K562 (cell line): ENCODE results near the gene ADGRB2. TPM values are rescaled to one million over a fixed set of nuclear protein-coding genes. Genes with fewer than 3 reads are reported as not detected.

ENCODE experiments used
- EP400 ChIP-seq: fragments of 450-650 bp; IDR thresholded peaks from 2 replicates; pipeline ENCODE4 v1.6.1; 2017; ENCODE audit warnings: antibody characterized with exemption, mild to moderate bottlenecking, moderate library complexity
- HNRNPLL ChIP-seq: fragments of 200-400 bp; formaldehyde crosslinking; IDR thresholded peaks from 2 replicates; pipeline ENCODE4 v1.6.1; 2017; ENCODE audit warnings: low read length, low read depth, mild to moderate bottlenecking; ENCODE audit not compliant: poor library complexity, severe bottlenecking
- KAT7 ChIP-seq: sonication (generic); formaldehyde crosslinking; IDR thresholded peaks from 2 replicates; pipeline ENCODE4 v1.8.0; 2022; ENCODE audit warnings: missing genetic modification reagents, mild to moderate bottlenecking, borderline replicate concordance
- NCOA2 ChIP-seq, 2 experiments: fragments of 450-650 bp; IDR thresholded peaks; 2 replicates each; pipeline ENCODE4 v1.6.1; 2018; ENCODE audit warnings: mild to moderate bottlenecking in 2 of 2, moderate library complexity in 1 of 2; ENCODE audit not compliant: partially characterized antibody in 2 of 2
- NEUROD1 ChIP-seq: fragments of 150-350 bp; IDR thresholded peaks from 2 replicates; pipeline ENCODE4 v1.6.1; 2014; ENCODE audit warnings: borderline replicate concordance, low read length, low read depth; ENCODE audit not compliant: partially characterized antibody
- NFXL1 ChIP-seq: fragments of 450-650 bp; formaldehyde crosslinking; IDR thresholded peaks from 2 replicates; pipeline ENCODE4 v1.4.0; 2021; ENCODE audit warnings: mild to moderate bottlenecking
- SAP30 ChIP-seq: fragments of 200-600 bp; sonication (generic); IDR thresholded peaks from 2 replicates; pipeline ENCODE4 v1.6.1; 2012; ENCODE audit warnings: borderline replicate concordance, low read depth, mild to moderate bottlenecking, moderate library complexity, low read length, control low read depth, inconsistent platforms; ENCODE audit not compliant: insufficient read depth, poor library complexity, severe bottlenecking
- SMARCA5 ChIP-seq: fragments of 450-650 bp; IDR thresholded peaks from 2 replicates; pipeline ENCODE4 v1.6.1; 2016
- TAF7 ChIP-seq: fragments of 450-650 bp; IDR thresholded peaks from 2 replicates; pipeline ENCODE4 v1.6.1; 2016; ENCODE audit warnings: missing genetic modification characterization, missing compliant biosample characterization
- XRCC3 ChIP-seq: fragments of 450-650 bp; IDR thresholded peaks from 2 replicates; pipeline ENCODE4 v1.6.1; 2017; ENCODE audit warnings: mild to moderate bottlenecking, moderate library complexity
- ZNF830 ChIP-seq: fragments of 250-450 bp; sonication (Bioruptor Pico); IDR thresholded peaks from 2 replicates; pipeline ENCODE4 v1.5.0; 2021; ENCODE audit warnings: mild to moderate bottlenecking
- polyA plus RNA-seq, 8 experiments: library from polyadenylated mRNA; depleted of rRNA in 4 of 8; stranded (reverse) in 5 of 8; unstranded in 3 of 8; fragments of >200 nt; fragmentation: Nextera tagmentation in 2 of 8; fragmentation: Illumina TruSeq in 1 of 8; extraction: Ambion mirVana in 2 of 8; extraction: Trizol in 1 of 8; gene quantifications; 2 replicates each; pipeline versions ENCODE4 v1.2.1 to v1.2.3, GENCODE V29; 2011 to 2014; ENCODE audit warnings: inconsistent platforms in 1 of 8, missing spikeins in 1 of 8
- total RNA-seq, 7 experiments: library from RNA; depleted of rRNA in 6 of 7; stranded (reverse); fragments of >200 nt in 6 of 7; fragmentation: Illumina TruSeq in 2 of 7; extraction: Trizol in 2 of 7; gene quantifications; 2 replicates each; pipeline versions ENCODE4 v1.2.1 to v1.2.3, GENCODE V29; 2011 to 2021; ENCODE audit warnings: low replicate concordance in 1 of 7
- TF ChIP-seq, protein P1 (sequence below): sonication (generic); formaldehyde crosslinking; IDR thresholded peaks from 2 replicates; pipeline ENCODE4 v1.8.0; 2022; ENCODE audit warnings: mild to moderate bottlenecking, low read depth, missing genetic modification reagents
- TF ChIP-seq, protein P2 (sequence below): fragments of 450-650 bp; IDR thresholded peaks from 2 replicates; pipeline ENCODE4 v1.6.1; 2016; ENCODE audit warnings: antibody characterized with exemption
- TF ChIP-seq, protein P3 (sequence below): fragments of 250-450 bp; sonication (Bioruptor Pico); IDR thresholded peaks from 2 replicates; pipeline ENCODE4 v1.8.0; 2021; ENCODE audit warnings: moderate library complexity, mild to moderate bottlenecking, inconsistent platforms
- TF ChIP-seq, protein P4 (sequence below): fragments of 250-450 bp; sonication (Bioruptor Pico); IDR thresholded peaks from 2 replicates; pipeline ENCODE4 v1.5.0; 2021; ENCODE audit warnings: mild to moderate bottlenecking, moderate library complexity
- TF ChIP-seq, protein P5 (sequence below): sonication (generic); IDR thresholded peaks from 2 replicates; pipeline ENCODE4 v1.6.1; 2016
- TF ChIP-seq, protein P6 (sequence below): sonication (generic); formaldehyde crosslinking; IDR thresholded peaks from 2 replicates; pipeline ENCODE4 v1.8.1; 2023; ENCODE audit warnings: mild to moderate bottlenecking, missing genetic modification reagents, moderate library complexity

Gene ADGRB2
- total and polyA plus RNA-seq, 9 of the 15 experiments (the other 6 are each of a cell fraction or from before 2014, with no cell fraction given): 0.04 to 0.23 (median 0.20) TPM; not detected in 2

DNA sequence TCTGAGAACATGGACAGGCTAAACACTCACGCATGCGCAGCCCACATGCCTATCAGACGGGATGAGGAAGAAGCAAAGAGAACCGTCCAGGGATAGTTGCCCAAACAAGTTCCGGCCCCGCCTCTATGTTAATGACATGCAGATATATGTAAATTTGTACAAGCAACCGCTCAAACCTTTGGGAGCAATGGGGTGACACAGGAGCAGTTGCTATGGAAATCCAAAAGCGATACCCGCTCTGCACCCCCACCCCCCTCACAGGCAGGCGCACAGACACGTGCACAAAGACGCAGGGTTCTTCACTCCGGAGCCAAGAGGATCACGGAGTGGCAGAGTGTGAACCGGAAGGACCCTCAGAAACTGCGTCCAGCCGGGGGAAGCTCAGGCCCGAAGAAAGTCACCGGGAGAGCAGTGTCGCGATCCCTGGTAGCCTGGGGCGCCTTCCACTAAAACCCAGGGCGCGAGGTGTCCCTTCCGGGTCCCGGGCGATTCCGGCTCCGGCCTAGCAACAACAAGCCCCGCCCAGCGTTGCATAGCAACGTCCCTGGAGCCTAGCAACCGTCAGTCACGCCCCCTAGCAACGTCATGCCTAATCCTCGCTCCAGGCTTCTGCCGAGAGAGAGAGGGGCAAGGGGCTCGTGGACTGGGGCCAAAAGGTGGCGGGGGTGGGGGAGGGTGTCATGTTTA lies 24.1 kb upstream of the ADGRB2 start (continued):
- TF ChIP-seq NEUROD1 (peak; percentile 96), KAT7 (CRISPR knock-in tag) (peak; percentile 87; the same call in 1 of the 2 replicates), EP400 (peak; percentile 89), SMARCA5 (no peak), NCOA2 (IDR thresholded peaks at IDR 0.05; ENCODE audit: partially characterized antibody in 2 of 2) (no peak), HNRNPLL (no peak), ZNF830 (CRISPR knock-in tag) (no peak), NFXL1 (CRISPR knock-in tag) (no peak), XRCC3 (no peak), TAF7 (tag) (peak; percentile 78; the same call in 1 of the 2 replicates), SAP30 (peak; percentile 81)
- TF ChIP-seq, protein P1, sequence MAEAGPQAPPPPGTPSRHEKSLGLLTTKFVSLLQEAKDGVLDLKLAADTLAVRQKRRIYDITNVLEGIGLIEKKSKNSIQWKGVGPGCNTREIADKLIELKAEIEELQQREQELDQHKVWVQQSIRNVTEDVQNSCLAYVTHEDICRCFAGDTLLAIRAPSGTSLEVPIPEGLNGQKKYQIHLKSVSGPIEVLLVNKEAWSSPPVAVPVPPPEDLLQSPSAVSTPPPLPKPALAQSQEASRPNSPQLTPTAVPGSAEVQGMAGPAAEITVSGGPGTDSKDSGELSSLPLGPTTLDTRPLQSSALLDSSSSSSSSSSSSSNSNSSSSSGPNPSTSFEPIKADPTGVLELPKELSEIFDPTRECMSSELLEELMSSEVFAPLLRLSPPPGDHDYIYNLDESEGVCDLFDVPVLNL (CRISPR knock-in tag): no peak
- TF ChIP-seq, protein P2, sequence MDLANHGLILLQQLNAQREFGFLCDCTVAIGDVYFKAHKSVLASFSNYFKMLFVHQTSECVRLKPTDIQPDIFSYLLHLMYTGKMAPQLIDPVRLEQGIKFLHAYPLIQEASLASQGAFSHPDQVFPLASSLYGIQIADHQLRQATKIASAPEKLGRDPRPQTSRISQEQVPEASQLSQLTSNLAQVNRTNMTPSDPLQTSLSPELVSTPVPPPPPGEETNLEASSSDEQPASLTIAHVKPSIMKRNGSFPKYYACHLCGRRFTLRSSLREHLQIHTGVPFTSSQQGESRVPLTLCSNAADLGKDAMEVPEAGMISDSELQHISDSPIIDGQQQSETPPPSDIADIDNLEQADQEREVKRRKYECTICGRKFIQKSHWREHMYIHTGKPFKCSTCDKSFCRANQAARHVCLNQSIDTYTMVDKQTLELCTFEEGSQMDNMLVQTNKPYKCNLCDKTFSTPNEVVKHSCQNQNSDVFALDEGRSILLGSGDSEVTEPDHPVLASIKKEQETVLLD: peak; percentile 92
- TF ChIP-seq, protein P3, sequence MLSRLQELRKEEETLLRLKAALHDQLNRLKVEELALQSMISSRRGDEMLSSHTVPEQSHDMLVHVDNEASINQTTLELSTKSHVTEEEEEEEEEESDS (CRISPR knock-in tag): peak; percentile 77
- TF ChIP-seq, protein P4, sequence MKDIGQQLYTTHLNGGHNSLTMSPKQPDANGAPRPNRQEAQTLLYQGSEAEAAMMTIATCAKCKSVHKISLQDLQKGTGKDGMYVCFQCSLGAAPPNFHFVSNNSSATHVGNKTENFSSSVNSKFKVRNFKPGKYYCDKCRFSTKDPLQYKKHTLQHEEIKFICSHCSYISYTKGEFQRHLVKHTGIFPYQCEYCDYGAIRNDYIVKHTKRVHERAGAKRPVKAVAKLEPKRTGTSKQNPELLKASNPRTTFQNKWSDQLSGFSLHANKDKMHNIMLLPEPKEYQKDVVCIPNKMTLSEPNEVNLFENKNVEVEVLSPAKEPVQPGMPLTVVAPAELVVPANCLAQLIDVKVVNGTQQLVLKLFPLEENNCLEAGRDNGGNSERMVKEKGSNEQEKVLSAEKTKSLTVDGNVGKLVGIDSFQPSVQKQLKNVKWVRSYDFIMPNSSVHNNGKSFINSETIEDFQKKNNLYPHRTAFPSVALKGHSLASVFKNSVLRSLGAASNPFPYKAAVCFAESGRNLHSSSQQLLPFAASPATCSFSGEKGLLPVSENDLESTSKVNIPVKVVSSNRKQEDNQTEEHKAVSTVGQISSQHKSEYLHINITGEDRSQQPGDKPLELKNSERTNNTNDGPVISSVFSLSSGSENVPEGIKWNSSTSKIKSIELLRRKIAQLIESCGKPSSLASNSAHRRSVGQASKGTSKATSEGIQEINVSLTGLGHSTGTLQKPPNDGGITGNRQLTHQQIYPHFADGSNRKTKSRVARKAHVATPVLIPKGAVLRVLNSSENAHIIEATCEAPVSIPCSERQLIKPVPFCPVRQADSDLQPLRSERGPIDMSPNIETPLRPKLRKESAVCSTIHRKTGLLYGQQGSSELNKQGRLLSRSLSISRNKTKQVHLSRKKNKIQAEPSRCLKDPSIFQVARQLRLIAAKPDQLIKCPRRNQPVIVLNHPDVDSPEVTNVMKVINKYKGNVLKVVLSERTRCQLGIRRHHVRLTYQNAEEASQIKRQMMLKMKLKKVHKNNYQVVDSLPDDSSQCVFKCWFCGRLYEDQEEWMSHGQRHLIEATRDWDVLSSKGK (CRISPR knock-in tag): no peak
- TF ChIP-seq, protein P5, sequence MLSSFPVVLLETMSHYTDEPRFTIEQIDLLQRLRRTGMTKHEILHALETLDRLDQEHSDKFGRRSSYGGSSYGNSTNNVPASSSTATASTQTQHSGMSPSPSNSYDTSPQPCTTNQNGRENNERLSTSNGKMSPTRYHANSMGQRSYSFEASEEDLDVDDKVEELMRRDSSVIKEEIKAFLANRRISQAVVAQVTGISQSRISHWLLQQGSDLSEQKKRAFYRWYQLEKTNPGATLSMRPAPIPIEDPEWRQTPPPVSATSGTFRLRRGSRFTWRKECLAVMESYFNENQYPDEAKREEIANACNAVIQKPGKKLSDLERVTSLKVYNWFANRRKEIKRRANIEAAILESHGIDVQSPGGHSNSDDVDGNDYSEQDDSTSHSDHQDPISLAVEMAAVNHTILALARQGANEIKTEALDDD: no peak
- TF ChIP-seq, protein P6, sequence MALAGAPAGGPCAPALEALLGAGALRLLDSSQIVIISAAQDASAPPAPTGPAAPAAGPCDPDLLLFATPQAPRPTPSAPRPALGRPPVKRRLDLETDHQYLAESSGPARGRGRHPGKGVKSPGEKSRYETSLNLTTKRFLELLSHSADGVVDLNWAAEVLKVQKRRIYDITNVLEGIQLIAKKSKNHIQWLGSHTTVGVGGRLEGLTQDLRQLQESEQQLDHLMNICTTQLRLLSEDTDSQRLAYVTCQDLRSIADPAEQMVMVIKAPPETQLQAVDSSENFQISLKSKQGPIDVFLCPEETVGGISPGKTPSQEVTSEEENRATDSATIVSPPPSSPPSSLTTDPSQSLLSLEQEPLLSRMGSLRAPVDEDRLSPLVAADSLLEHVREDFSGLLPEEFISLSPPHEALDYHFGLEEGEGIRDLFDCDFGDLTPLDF (CRISPR knock-in tag): peak; percentile 73; the same call in 1 of the 2 replicates
